GM12874 (cell line): ENCODE results near the gene CYP8B1.

Experiments
- TF ChIP-seq, protein P1 (sequence below): IDR thresholded peaks from 2 replicates; pipeline ENCODE4 v1.5.1; 2011; ENCODE audit warnings: low read depth, mild to moderate bottlenecking, control low read depth, low read length, moderate library complexity; ENCODE audit not compliant: insufficient read depth

CYP8B1 gene

DNA sequence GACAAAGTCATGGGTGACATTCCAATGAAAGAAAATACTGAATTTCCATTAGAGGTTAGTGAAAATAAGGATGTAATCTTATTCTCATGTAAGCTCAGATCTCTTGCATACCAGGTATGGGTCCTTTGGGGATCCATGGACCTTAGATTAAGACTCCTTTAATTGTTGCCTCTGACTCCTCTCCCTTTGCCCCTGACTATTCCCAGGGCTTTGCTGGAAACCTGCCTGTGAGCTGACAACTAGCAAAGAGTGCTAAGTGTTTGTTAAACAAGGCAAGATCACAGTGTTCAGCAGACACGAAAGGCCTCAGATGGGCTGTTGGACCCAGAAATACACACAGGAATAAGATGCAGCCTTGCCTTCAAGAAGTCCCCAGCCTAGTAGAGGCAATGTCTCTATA, 34.3 kb downstream of the CYP8B1 start:
- TF ChIP-seq, protein P1, sequence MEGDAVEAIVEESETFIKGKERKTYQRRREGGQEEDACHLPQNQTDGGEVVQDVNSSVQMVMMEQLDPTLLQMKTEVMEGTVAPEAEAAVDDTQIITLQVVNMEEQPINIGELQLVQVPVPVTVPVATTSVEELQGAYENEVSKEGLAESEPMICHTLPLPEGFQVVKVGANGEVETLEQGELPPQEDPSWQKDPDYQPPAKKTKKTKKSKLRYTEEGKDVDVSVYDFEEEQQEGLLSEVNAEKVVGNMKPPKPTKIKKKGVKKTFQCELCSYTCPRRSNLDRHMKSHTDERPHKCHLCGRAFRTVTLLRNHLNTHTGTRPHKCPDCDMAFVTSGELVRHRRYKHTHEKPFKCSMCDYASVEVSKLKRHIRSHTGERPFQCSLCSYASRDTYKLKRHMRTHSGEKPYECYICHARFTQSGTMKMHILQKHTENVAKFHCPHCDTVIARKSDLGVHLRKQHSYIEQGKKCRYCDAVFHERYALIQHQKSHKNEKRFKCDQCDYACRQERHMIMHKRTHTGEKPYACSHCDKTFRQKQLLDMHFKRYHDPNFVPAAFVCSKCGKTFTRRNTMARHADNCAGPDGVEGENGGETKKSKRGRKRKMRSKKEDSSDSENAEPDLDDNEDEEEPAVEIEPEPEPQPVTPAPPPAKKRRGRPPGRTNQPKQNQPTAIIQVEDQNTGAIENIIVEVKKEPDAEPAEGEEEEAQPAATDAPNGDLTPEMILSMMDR: no peak

DNA sequence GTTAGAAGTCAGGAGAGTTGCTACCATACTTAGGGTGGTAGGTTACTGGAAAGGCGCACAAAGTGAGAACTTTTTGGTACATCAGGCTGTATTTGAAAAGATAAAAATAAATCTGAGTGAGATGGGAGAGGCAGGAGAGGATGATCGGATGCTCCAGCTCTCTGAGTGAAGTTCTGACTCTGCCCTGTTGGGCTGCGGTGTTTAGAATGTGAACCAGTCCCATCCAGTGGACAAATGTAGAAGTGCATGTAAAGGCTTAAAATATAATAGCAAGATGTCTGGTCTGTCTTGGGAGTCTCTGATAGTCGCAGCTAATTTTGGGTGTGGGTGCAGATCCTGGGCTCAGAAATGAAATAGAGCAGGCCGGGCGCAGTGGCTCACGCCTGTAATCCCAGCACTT, 36.1 kb downstream of the CYP8B1 start:
- TF ChIP-seq, protein P1: peak; percentile 58; the same call in 1 of the 2 replicates

DNA sequence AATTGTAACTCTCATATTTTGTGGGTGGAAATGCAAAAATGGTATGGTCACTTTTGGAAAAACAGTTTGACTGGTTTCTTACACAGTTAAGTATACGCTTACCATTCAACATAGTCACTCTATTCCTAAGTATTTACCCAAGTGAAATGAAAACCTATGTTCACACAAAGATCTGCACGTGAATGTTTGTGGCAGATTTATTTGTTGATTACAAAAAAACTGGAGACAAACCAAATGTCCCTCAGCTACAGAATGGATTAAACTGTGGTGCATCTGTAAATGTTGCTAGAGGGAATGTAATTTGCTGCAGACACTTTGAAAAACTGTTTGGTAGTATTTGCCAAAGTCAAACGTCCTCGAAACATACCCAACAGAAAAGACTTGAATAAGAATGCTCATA, 37.1 kb downstream of the CYP8B1 start:
- TF ChIP-seq, protein P1: no peak

DNA sequence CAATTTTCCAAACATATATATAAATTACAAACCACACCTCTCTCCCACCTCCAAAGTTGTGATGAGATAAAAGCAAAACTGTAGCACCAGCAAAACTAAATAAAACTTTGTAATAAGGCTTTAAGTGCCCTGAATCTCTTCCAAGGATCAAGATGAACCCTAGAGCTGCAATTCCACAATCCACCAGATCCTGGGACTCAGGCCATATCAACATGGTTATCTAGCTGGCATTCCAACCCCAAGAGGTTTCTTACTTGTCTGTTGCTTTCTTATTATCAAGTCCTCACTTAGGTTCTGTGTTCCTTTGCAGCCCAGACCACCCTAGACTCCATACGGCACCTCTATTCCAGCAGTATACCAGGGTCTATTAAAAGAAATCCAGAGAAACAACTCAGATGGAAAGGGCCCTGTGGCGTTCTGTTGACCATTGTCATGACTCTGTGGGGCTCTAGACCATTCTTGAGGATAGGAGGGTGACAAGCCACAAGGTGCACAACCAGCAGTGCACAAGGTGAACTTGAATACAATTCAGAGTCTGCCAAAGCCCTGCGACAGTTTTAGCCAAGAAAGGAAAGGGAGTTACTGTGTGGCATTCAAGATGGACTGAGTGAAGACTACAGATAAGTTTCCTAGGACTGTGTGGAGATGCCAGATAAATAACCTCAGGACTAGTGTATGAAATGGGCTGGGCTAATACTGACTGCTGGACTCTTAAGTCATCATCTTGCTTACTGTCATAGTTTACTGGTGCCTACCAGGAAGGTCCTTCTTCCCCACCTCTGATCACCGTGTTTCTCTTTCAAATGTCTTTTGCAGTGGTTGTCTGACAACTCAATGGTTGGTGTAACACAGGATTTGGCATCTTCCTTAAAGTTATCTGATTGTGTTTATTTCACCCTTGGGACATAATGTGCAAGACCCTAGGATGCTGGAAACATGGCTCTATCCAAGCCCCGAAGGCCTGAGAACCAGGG, 39.2 kb downstream of the CYP8B1 start:
- TF ChIP-seq, protein P1: no peak

DNA sequence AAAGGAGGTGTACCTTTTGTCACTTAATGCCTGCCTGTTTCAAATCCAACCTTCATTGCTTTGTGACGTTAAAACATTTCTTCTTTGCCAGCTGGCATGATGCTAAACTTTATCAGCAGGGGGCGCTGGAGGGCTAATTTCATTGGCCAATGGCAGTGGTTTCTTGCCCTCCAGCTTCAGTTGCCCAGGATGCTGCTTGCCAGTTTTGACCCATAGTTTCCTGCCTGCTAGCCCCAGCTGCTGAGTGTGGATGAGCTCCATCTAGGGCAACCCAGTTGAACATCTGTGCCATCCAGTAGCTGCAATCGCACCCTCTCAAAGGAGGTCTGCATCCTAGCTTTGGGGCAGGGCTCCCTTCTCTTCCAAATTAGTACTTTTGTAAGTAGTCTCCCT, 44.4 kb downstream of the CYP8B1 start:
- TF ChIP-seq, protein P1: peak; percentile 76

DNA sequence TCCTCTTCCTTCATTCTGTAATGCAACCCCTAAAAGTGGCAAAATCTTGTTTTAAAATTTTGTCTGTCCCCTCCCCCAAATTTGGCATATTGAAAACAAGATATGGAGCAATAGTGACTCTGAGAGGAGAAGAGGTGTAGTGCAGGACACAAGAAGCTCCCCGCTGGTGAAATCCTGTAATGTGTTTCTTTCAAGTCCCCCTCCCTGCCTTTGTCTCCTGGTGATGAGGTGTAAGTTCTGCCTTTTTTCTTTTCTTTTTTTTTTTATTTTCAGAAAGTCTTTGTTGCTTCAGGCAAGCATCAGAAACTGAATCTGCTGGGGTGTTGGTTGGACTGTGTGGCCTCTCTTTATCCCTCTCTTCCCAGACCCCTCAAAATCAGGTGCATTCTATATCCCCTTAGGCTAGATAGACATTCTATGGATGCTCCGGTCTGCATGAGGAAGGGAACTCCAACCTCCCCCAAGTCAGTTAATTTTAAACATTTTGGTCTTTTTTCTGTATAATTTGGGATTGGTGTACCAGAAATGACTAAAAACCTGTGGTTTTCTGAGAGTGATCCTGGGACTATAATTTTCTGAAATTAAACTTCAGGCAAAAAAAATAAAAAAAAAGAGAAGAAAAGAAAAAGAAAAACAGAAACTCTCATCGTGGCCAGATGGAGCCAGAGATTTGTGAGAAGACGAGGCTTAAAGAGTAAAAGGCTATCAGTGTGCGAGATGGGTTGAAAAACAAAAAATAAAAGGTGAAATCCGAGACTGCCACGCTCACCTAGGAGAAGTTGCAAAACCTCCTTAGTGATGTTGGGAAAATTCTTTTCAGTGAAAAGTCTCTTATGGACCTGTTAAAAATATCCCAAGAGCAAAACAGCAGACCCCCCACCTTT, 45.0 kb downstream of the CYP8B1 start:
- TF ChIP-seq, protein P1: 0 out of 2 replicates have a peak, but pooled peaks have one; percentile 17
